Cardiac muscle cell (in vitro differentiated cells and primary cell): ENCODE results near the gene SERINC5. TPM values are rescaled to one million over a fixed set of nuclear protein-coding genes. Genes with fewer than 3 reads are reported as not detected.

Experiments used
- DNase-seq, 2 donors: peaks; one replicate each; pipeline versions ENCODE4 v3.0.0 to v3.0.0-alpha.2; 2010 to 2017; ENCODE audit warnings: low read depth in 1 of 2, low spot score in 1 of 2
- H3K27ac ChIP-seq: fragments of 200-600 bp; sonication (generic); 2 replicates; pipeline ENCODE4 v1.5.1; 2016
- H3K27me3 ChIP-seq: fragments of 200-600 bp; sonication (generic); 2 replicates; pipeline ENCODE4 v1.6.0; 2016; ENCODE audit warnings: control low read depth
- H3K36me3 ChIP-seq: fragments of 200-600 bp; sonication (generic); 2 replicates; pipeline ENCODE4 v1.5.1; 2016; ENCODE audit warnings: control low read depth
- H3K4me1 ChIP-seq: fragments of 200-600 bp; sonication (generic); 2 replicates; pipeline ENCODE4 v1.8.1; 2017; ENCODE audit warnings: low read depth, mild to moderate bottlenecking, mixed run types
- H3K4me3 ChIP-seq: fragments of 200-600 bp; sonication (generic); 2 replicates; pipeline ENCODE4 v1.5.1; 2016; ENCODE audit warnings: mild to moderate bottlenecking
- H3K9me3 ChIP-seq: fragments of 200-600 bp; sonication (generic); 2 replicates; pipeline ENCODE4 v1.5.1; 2017; ENCODE audit warnings: low read depth, mild to moderate bottlenecking, control low read depth
- CTCF ChIP-seq: IDR thresholded peaks from 2 replicates; pipeline ENCODE4 v1.5.1; 2012; ENCODE audit warnings: low read depth, mild to moderate bottlenecking, low read length
- polyA plus RNA-seq: library from polyadenylated mRNA; unstranded; fragments of >200 nt; fragmentation: Nextera tagmentation; extraction: Ambion mirVana; gene quantifications from 2 replicates; pipeline ENCODE4 v1.2.1, GENCODE V29; 2016
- total RNA-seq: library from RNA; depleted of rRNA; stranded (reverse); fragments of >200 nt; gene quantifications from 2 replicates; pipeline ENCODE4 v1.2.3, GENCODE V29; 2016

The SERINC5 gene
- total and polyA plus RNA-seq, 2 experiments from 2014 or later: 10.8 to 33.6 TPM

GRCh38 chr5:80105698-80106439 lies 150.0 kb downstream of the SERINC5 start:
- no peak overlapping the region for H3K4me3 ChIP-seq
- TF ChIP-seq CTCF: no peak
- peak overlapping the region; percentile 1 for H3K27ac ChIP-seq
- H3K9me3 ChIP-seq: no peaks in the 10 kb centered on the region
- H3K36me3 ChIP-seq: no peaks in the 10 kb centered on the region
- peaks cover 39% of the 10 kb centered on the region for H3K4me1 ChIP-seq
- no peaks in the 10 kb centered on the region for H3K27me3 ChIP-seq
- DNase-seq: peak in 1 of 2 donors; percentile 24

- no peak for TF ChIP-seq CTCF
- H3K36me3 ChIP-seq: no peaks in the 10 kb centered on the region
- H3K9me3 ChIP-seq: no peaks in the 10 kb centered on the region
- no peak overlapping the region for H3K4me3 ChIP-seq
- DNase-seq: no peak
- H3K4me1 ChIP-seq: peaks cover 38% of the 10 kb centered on the region
- H3K27me3 ChIP-seq: no peaks in the 10 kb centered on the region
- peak overlapping the region; percentile 53 for H3K27ac ChIP-seq
These were observed 152.5 kb downstream of the SERINC5 start for GRCh38 chr5:80103371-80103770.

GRCh38 chr5:80101993-80102392 lies 153.9 kb downstream of the SERINC5 start:
- no peaks in the 10 kb centered on the region for H3K9me3 ChIP-seq
- no peaks in the 10 kb centered on the region for H3K27me3 ChIP-seq
- TF ChIP-seq CTCF: no peak
- H3K4me3 ChIP-seq: no peak overlapping the region
- H3K27ac ChIP-seq: no peak overlapping the region
- H3K4me1 ChIP-seq: peaks cover 38% of the 10 kb centered on the region
- no peak for DNase-seq
- no peaks in the 10 kb centered on the region for H3K36me3 ChIP-seq

- Histone ChIP-seq H3K36me3 (no peaks in the 10 kb centered on the region), H3K4me1 (peaks cover 31% of the 10 kb centered on the region), H3K4me3 (no peak overlapping the region), H3K9me3 (no peaks in the 10 kb centered on the region), H3K27me3 (no peaks in the 10 kb centered on the region), H3K27ac (no peak overlapping the region)
- no peak for TF ChIP-seq CTCF
- DNase-seq: no peak
These were observed 158.4 kb downstream of the SERINC5 start for GRCh38 chr5:80097451-80097850.

- Histone ChIP-seq H3K4me1 (peaks cover 28% of the 10 kb centered on the region), H3K27me3 (no peaks in the 10 kb centered on the region), H3K27ac (peak overlapping the region; percentile 88), H3K36me3 (no peaks in the 10 kb centered on the region), H3K4me3 (no peak overlapping the region), H3K9me3 (no peaks in the 10 kb centered on the region)
- no peak for DNase-seq
- no peak for TF ChIP-seq CTCF
These were observed 161.6 kb downstream of the SERINC5 start for GRCh38 chr5:80094236-80094738.
